NCI-H446 treated with DMSO at 0.1 percent for 48 hours (cell line): ENCODE results near the gene DMD.
"Not testable (repeated sequence)": the region's sequence is repeated elsewhere in the genome, so short reads cannot be mapped to it uniquely, and the experiment has no call there.

Experiments used
- DNase-seq: peaks from one replicate; lab custom pipeline; 2025; lab: John Stamatoyannopoulos, UW

Gene DMD

GRCh38 chrX:32851556-32851955, 359.8 kb downstream of the DMD start:
- no peak for DNase-seq

GRCh38 chrX:32847921-32848320, 363.4 kb downstream of the DMD start:
- no peak for DNase-seq

GRCh38 chrX:32842053-32842452, 369.3 kb downstream of the DMD start:
- no peak for DNase-seq

GRCh38 chrX:32839781-32840180, 371.6 kb downstream of the DMD start:
- DNase-seq, result no peak

- DNase-seq, result no peak
Observed at GRCh38 chrX:32825009-32825408, 386.3 kb downstream of the DMD start.

GRCh38 chrX:32804034-32804433, 407.3 kb downstream of the DMD start:
- DNase-seq, result no peak

- DNase-seq, result no peak
Observed at GRCh38 chrX:32798990-32799389, 412.4 kb downstream of the DMD start.

- no peak for DNase-seq
Observed at GRCh38 chrX:32788936-32789335, 422.4 kb downstream of the DMD start.

- no peak for DNase-seq
Observed at GRCh38 chrX:32780109-32780508, 431.2 kb downstream of the DMD start.

- no peak for DNase-seq
Observed at GRCh38 chrX:32778965-32779364, 432.4 kb downstream of the DMD start.

- DNase-seq, result no peak
Observed at GRCh38 chrX:32774966-32775365, 436.4 kb downstream of the DMD start.

- DNase-seq, result no peak
Observed at GRCh38 chrX:32749070-32749469, 462.3 kb downstream of the DMD start.

- no peak for DNase-seq
Observed at GRCh38 chrX:32745323-32745722, 466.0 kb downstream of the DMD start.

- no peak for DNase-seq
Observed at GRCh38 chrX:32744921-32745320, 466.4 kb downstream of the DMD start.

- DNase-seq, result no peak
Observed at GRCh38 chrX:32741910-32742309, 469.4 kb downstream of the DMD start.

- DNase-seq, result no peak
Observed at GRCh38 chrX:32708542-32708941, 502.8 kb downstream of the DMD start.

GRCh38 chrX:32705385-32705784, 506.0 kb downstream of the DMD start:
- not testable (repeated sequence) for DNase-seq

GRCh38 chrX:32687379-32687778, 524.0 kb downstream of the DMD start:
- DNase-seq, result no peak

GRCh38 chrX:32678487-32678886, 532.9 kb downstream of the DMD start:
- DNase-seq, result no peak

GRCh38 chrX:32673193-32673592, 538.2 kb downstream of the DMD start:
- no peak for DNase-seq

- no peak for DNase-seq
Observed at GRCh38 chrX:32662516-32662915, 548.8 kb downstream of the DMD start.

- DNase-seq, result no peak
Observed at GRCh38 chrX:32644476-32645245, 566.7 kb downstream of the DMD start.

GRCh38 chrX:32642283-32642682, 569.1 kb downstream of the DMD start:
- DNase-seq, result no peak

- no peak for DNase-seq
Observed at GRCh38 chrX:32618154-32618553, 593.2 kb downstream of the DMD start.
